Loucy (cell line): Measurements from ENCODE around the gene ORC3.

Experiments used
- H2AFZ ChIP-seq: fragments of 200-600 bp; sonication (generic); 2 replicates; pipeline ENCODE4 v1.6.0; 2016; ENCODE audit warnings: antibody characterized with exemption, mild to moderate bottlenecking, low read length, moderate library complexity
- H3F3A ChIP-seq: fragments of 200-600 bp; 2 replicates; pipeline ENCODE4 v1.6.0; 2016; ENCODE audit warnings: antibody characterized with exemption, low read depth, mild to moderate bottlenecking
- H3K27me3 ChIP-seq: fragments of 200-600 bp; sonication (generic); 2 replicates; pipeline ENCODE4 v1.6.1; 2014; ENCODE audit warnings: low read length, mild to moderate bottlenecking; ENCODE audit not compliant: insufficient read depth, poor library complexity, severe bottlenecking
- H3K36me3 ChIP-seq: fragments of 200-600 bp; sonication (generic); 2 replicates; pipeline ENCODE4 v1.6.1; 2016; ENCODE audit warnings: low read length; ENCODE audit not compliant: insufficient read depth
- H3K4me1 ChIP-seq: fragments of 200-600 bp; sonication (generic); 2 replicates; pipeline ENCODE4 v1.5.1; 2014; ENCODE audit warnings: low read length, mild to moderate bottlenecking; ENCODE audit not compliant: insufficient read depth, poor library complexity, severe bottlenecking
- H3K4me2 ChIP-seq: fragments of 200-600 bp; sonication (generic); 2 replicates; pipeline ENCODE4 v1.6.0; 2014; ENCODE audit warnings: antibody characterized with exemption, low read length, low read depth, mild to moderate bottlenecking; ENCODE audit not compliant: poor library complexity, severe bottlenecking
- H3K4me3 ChIP-seq: fragments of 200-600 bp; sonication (generic); 2 replicates; pipeline ENCODE4 v1.5.1; 2014; ENCODE audit warnings: low read length, mild to moderate bottlenecking, mixed read lengths; ENCODE audit not compliant: poor library complexity, severe bottlenecking
- H3K79me2 ChIP-seq: fragments of 200-600 bp; sonication (generic); 2 replicates; pipeline ENCODE4 v1.6.1; 2014; ENCODE audit warnings: low read length; ENCODE audit not compliant: insufficient read depth
- H3K9ac ChIP-seq: fragments of 200-600 bp; sonication (generic); 2 replicates; pipeline ENCODE4 v1.6.0; 2014; ENCODE audit warnings: mild to moderate bottlenecking, low read depth, low read length, moderate library complexity; ENCODE audit not compliant: poor library complexity, severe bottlenecking
- H3K9me2 ChIP-seq: fragments of 200-600 bp; sonication (generic); replicated peaks from 2 replicates; pipeline ENCODE4 v1.6.1; 2016; ENCODE audit warnings: low read depth, low read length, mixed read lengths
- H3K9me3 ChIP-seq: fragments of 200-600 bp; sonication (generic); 2 replicates; pipeline ENCODE4 v1.6.1; 2014; ENCODE audit warnings: mild to moderate bottlenecking, antibody characterized with exemption, low read length, low read depth; ENCODE audit not compliant: insufficient read depth
- H4K20me1 ChIP-seq: fragments of 200-600 bp; sonication (generic); 2 replicates; pipeline ENCODE4 v1.6.0; 2014; ENCODE audit warnings: antibody characterized with exemption, low read length, mild to moderate bottlenecking; ENCODE audit not compliant: insufficient read depth, poor library complexity, severe bottlenecking
- CTCF ChIP-seq: fragments of 200-600 bp; sonication (generic); conservative IDR thresholded peaks from 2 replicates; pipeline ENCODE4 v1.5.1; 2014; ENCODE audit warnings: mild to moderate bottlenecking, antibody characterized with exemption, low read length
- EZH2phosphoT487 ChIP-seq: fragments of 200-600 bp; IDR thresholded peaks from 2 replicates; pipeline ENCODE4 v1.6.1; 2018; ENCODE audit warnings: antibody characterized with exemption, mild to moderate bottlenecking, moderate library complexity, borderline replicate concordance

The ORC3 gene

GRCh38 chr6:87661016-87661415 is 71.1 kb downstream of the ORC3 start:
- Histone ChIP-seq H3K9ac (no peak overlapping the region), H4K20me1 (no peaks in the 10 kb centered on the region), H3K27me3 (no peaks in the 10 kb centered on the region), H3K4me3 (no peak overlapping the region), H3K9me2 (no peaks in the 10 kb centered on the region), H3K9me3 (no peaks in the 10 kb centered on the region), H3K36me3 (peaks cover 4% of the 10 kb centered on the region; the same call in 1 of the 2 replicates), H3K4me1 (peaks cover 5% of the 10 kb centered on the region), H3K4me2 (no peak overlapping the region), H2AFZ (no peak overlapping the region), H3F3A (no peaks in the 10 kb centered on the region), H3K79me2 (no peaks in the 10 kb centered on the region)
- TF ChIP-seq CTCF (no peak), EZH2phosphoT487 (no peak)

- Histone ChIP-seq H3F3A (no peaks in the 10 kb centered on the region), H2AFZ (no peak overlapping the region), H3K27me3 (no peaks in the 10 kb centered on the region), H3K9ac (no peak overlapping the region), H3K4me3 (no peak overlapping the region), H4K20me1 (no peaks in the 10 kb centered on the region), H3K4me2 (no peak overlapping the region), H3K36me3 (peaks cover 4% of the 10 kb centered on the region; the same call in 1 of the 2 replicates), H3K4me1 (peaks cover 5% of the 10 kb centered on the region), H3K9me2 (no peaks in the 10 kb centered on the region), H3K9me3 (no peaks in the 10 kb centered on the region), H3K79me2 (no peaks in the 10 kb centered on the region)
- no peak for TF ChIP-seq CTCF
- no peak for TF ChIP-seq EZH2phosphoT487
Measured at GRCh38 chr6:87661503-87661902, 71.6 kb downstream of the ORC3 start.

- Histone ChIP-seq H3K9me2 (no peaks in the 10 kb centered on the region), H3K36me3 (peaks cover 9% of the 10 kb centered on the region; the same call in 1 of the 2 replicates), H3K4me2 (no peak overlapping the region), H3K9me3 (no peaks in the 10 kb centered on the region), H3K4me1 (no peaks in the 10 kb centered on the region), H3K9ac (no peak overlapping the region), H2AFZ (no peak overlapping the region), H3K27me3 (no peaks in the 10 kb centered on the region), H3F3A (no peaks in the 10 kb centered on the region; the same call in 1 of the 2 replicates), H4K20me1 (no peaks in the 10 kb centered on the region), H3K79me2 (no peaks in the 10 kb centered on the region), H3K4me3 (no peak overlapping the region)
- TF ChIP-seq CTCF (no peak), EZH2phosphoT487 (no peak)
Measured at GRCh38 chr6:87663434-87663833, 73.5 kb downstream of the ORC3 start.
